ENCODE data around the gene RRP15. TPM values are rescaled to one million over a fixed set of nuclear protein-coding genes. Genes with fewer than 3 reads are reported as not detected.
A peak's percentile ranks its signal among the peaks of the same experiment; 100 is the strongest.

Gene RRP15
- total RNA-seq, 2 donors from 2014 or later, result 4.1 TPM

DNA sequence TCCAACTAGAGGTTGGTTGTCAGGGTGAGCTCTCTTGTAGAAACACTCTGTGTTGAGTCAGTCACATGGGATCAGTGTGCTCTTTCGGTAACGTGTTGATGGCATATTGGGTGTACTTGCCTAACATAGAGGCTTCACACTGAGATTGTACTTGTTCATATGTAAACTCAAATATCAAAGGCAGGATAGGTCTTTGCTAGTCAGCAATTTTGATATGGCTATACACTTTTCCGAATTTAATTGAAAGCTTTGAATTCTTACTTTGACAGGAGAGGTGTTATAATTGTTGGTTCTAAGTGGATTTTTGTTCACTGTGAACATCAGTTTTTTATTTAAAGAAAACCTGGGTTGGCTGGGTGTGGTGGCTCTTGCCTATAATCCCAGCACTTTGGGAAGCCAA lies 43.7 kb downstream of the RRP15 start:
- WGBS, result 83% methylated on average over 3 of the region's 3 CpGs
- Histone ChIP-seq H3K27ac (no peak overlapping the region), H3K4me1 (replicated peaks) (no peaks in the 10 kb centered on the region), H3K4me3 (no peak overlapping the region), H3K36me3 (no peaks in the 10 kb centered on the region), H3K27me3 (replicated peaks; ENCODE audit: insufficient read depth) (no peaks in the 10 kb centered on the region), H3K9me3 (no peaks in the 10 kb centered on the region)
- intact Hi-C loops (cut with DNase I), result loop anchor here (5.0 kb wide), 1 partner anchor 1484 kb away; no protein-coding TSS in a partner anchor
- TF ChIP-seq POLR2AphosphoS5 (IDR thresholded peaks at IDR 0.05) (no peak), POLR2A (IDR thresholded peaks at IDR 0.05) (no peak)
- TF ChIP-seq, protein P1, sequence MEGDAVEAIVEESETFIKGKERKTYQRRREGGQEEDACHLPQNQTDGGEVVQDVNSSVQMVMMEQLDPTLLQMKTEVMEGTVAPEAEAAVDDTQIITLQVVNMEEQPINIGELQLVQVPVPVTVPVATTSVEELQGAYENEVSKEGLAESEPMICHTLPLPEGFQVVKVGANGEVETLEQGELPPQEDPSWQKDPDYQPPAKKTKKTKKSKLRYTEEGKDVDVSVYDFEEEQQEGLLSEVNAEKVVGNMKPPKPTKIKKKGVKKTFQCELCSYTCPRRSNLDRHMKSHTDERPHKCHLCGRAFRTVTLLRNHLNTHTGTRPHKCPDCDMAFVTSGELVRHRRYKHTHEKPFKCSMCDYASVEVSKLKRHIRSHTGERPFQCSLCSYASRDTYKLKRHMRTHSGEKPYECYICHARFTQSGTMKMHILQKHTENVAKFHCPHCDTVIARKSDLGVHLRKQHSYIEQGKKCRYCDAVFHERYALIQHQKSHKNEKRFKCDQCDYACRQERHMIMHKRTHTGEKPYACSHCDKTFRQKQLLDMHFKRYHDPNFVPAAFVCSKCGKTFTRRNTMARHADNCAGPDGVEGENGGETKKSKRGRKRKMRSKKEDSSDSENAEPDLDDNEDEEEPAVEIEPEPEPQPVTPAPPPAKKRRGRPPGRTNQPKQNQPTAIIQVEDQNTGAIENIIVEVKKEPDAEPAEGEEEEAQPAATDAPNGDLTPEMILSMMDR (IDR thresholded peaks at IDR 0.05), result no peak
- no peak for DNase-seq (ENCODE audit: low spot score)

DNA sequence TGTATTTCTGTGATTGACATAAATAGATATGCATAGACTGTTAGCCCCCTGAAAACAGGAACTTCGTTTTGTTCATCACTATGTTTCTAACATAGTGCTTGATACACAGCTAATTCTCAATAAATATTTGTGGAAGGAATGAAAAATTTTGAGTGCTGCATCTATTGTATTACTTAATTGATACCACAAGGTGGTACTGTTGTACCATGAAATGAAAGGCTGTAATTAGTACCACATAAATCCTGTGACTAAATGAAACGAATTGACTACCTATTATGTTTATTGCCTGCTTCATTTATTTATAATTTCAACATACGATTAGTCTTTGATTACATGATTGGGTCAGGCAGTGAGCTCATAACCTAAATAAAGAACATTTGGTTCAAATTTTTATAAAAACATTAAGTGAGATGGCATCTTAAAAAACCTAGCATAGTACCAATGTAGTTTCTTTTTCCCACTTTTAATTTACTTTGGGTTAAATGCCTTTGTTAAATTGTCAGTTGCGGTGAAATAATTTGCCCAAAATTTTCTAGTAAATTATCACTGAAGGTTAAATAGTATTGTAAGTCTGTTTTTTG lies 45.0 kb downstream of the RRP15 start:
- Histone ChIP-seq H3K27me3 (replicated peaks; ENCODE audit: insufficient read depth) (no peaks in the 10 kb centered on the region), H3K9me3 (no peaks in the 10 kb centered on the region), H3K36me3 (no peaks in the 10 kb centered on the region), H3K4me3 (no peak overlapping the region), H3K27ac (no peak overlapping the region), H3K4me1 (replicated peaks) (no peaks in the 10 kb centered on the region)
- no peak for TF ChIP-seq POLR2A (IDR thresholded peaks at IDR 0.05)
- TF ChIP-seq, protein P1 (IDR thresholded peaks at IDR 0.05), result peak; percentile 31 to 84 (median 76)
- DNase-seq (ENCODE audit: low spot score), result no peak
- 20% methylated on average over 4 of the region's 4 CpGs for WGBS
- intact Hi-C loops (cut with DNase I), result loop anchor here (5.0 kb wide), 1 partner anchor 1332 kb away; no protein-coding TSS in a partner anchor

DNA sequence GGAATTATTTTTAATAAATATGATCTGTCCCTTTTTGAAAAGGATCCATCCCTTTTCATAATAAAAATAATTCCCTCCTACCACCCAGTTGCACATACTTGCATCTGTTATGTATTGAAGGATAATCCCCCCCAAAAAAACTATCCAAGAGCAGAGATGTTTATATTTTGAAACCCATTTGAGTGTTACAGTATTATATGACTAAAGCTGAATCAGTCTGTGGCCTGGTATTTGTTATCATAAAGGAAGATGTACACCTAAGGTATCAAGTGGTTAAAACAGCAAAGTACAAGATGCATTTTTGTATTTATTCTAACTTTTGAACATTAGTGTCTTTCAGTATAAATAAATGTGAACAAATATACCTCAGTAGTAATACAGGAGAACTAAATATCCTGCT lies 47.3 kb downstream of the RRP15 start:
- no peaks in the 10 kb centered on the region for H3K36me3 ChIP-seq
- H3K4me3 ChIP-seq, result no peak overlapping the region
- TF ChIP-seq POLR2AphosphoS5 (IDR thresholded peaks at IDR 0.05) (no peak), POLR2A (IDR thresholded peaks at IDR 0.05) (no peak)
- TF ChIP-seq, protein P1 (IDR thresholded peaks at IDR 0.05), result no peak
- intact Hi-C loops (cut with DNase I), result loop anchor here (5.0 kb wide), 1 partner anchor 1330 kb away; no protein-coding TSS in a partner anchor
- no peaks in the 10 kb centered on the region for H3K9me3 ChIP-seq
- H3K27ac ChIP-seq, result no peak overlapping the region
- no peaks in the 10 kb centered on the region for H3K27me3 ChIP-seq (replicated peaks; ENCODE audit: insufficient read depth)
- DNase-seq (ENCODE audit: low spot score), result no peak
- no peaks in the 10 kb centered on the region for H3K4me1 ChIP-seq (replicated peaks)

DNA sequence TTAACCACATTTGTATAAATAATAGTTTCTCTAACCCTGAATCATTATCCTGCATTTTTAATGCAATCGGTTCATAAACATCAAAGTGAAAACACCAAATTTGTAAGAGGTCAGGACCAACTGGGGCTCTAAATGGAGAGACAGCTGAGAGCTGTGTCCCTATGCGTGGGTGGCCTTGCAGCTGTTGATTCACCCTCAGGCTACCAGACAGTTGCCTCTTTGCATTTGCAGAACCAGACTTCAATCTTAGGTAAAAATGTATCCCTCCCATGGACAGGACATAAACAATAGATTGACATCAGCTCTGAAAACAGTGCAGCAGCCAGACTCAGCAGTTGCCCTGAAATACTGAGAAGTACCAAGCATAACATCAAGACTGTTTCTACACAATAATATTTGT lies 51.2 kb downstream of the RRP15 start:
- Histone ChIP-seq H3K9me3 (no peaks in the 10 kb centered on the region), H3K27ac (no peak overlapping the region), H3K36me3 (no peaks in the 10 kb centered on the region), H3K27me3 (replicated peaks; ENCODE audit: insufficient read depth) (no peaks in the 10 kb centered on the region), H3K4me1 (replicated peaks) (no peaks in the 10 kb centered on the region), H3K4me3 (no peak overlapping the region)
- TF ChIP-seq POLR2AphosphoS5 (IDR thresholded peaks at IDR 0.05) (no peak), POLR2A (IDR thresholded peaks at IDR 0.05) (no peak)
- TF ChIP-seq, protein P1 (IDR thresholded peaks at IDR 0.05), result no peak
- intact Hi-C loops (cut with DNase I), result no loop called here
- no peak for DNase-seq (ENCODE audit: low spot score)
- WGBS, result 66% methylated on average over 2 of the region's 2 CpGs

DNA sequence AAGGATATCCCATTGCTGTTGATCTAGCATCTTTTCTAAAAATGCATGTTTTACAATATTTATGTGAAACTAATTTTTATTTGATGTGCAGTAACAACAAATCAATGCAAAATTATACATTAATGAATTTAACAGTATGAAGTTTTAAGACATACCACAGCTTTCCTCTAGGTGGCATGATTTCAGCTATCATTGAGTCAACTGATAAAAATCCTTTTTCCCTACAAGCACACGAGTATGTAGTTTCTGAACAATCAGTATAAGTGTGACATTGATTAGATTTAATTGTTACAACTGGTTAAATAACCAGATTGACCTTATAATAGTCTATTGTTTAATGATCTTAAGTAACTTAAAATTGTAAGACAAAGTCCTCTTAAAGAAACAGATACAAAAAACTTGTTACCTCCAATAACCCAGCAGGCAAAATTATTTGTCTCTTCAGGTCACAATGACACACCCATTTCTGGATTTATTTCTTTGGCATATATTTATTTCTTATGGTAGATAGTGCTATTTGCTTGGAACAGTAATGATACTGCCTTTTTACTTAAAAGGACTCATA lies 54.3 kb downstream of the RRP15 start:
- 0% methylated on average over 1 of the region's 1 CpG for WGBS
- no peak for DNase-seq (ENCODE audit: low spot score)
- Histone ChIP-seq H3K27me3 (replicated peaks; ENCODE audit: insufficient read depth) (no peaks in the 10 kb centered on the region), H3K4me3 (no peak overlapping the region), H3K4me1 (replicated peaks) (no peaks in the 10 kb centered on the region), H3K9me3 (no peaks in the 10 kb centered on the region), H3K27ac (no peak overlapping the region), H3K36me3 (no peaks in the 10 kb centered on the region)
- TF ChIP-seq, protein P1 (IDR thresholded peaks at IDR 0.05), result peak; percentile 34 to 84 (median 68)
- TF ChIP-seq POLR2A (IDR thresholded peaks at IDR 0.05), result no peak
- intact Hi-C loops (cut with DNase I), result loop anchor here (2.0 kb wide), 2 partner anchors 727 to 1227 kb away; no protein-coding TSS in a partner anchor

Measured in prostate gland (tissue), 2 donors.